Parathyroid adenoma (tissue), 2 donors: ENCODE measurements around the gene TTN.
A peak's percentile ranks its signal among the peaks of the same experiment; 100 is the strongest.

ENCODE experiments used
- H2AFZ ChIP-seq: fragments of 300-600 bp; sonication (generic); one replicate; pipeline ENCODE4 v1.7.0; 2017; ENCODE audit warnings: antibody characterized with exemption, mild to moderate bottlenecking
- H3K27ac ChIP-seq: fragments of 300-600 bp; sonication (generic); one replicate; pipeline ENCODE4 v1.7.0; 2017
- H3K27me3 ChIP-seq: fragments of 300-600 bp; sonication (generic); one replicate; pipeline ENCODE4 v1.7.0; 2017; ENCODE audit warnings: low read length; ENCODE audit not compliant: control insufficient read depth, insufficient read depth
- H3K36me3 ChIP-seq: fragments of 300-600 bp; sonication (generic); one replicate; pipeline ENCODE4 v1.7.0; 2017; ENCODE audit warnings: low read length; ENCODE audit not compliant: control insufficient read depth, insufficient read depth
- H3K4me1 ChIP-seq: fragments of 300-600 bp; sonication (generic); one replicate; pipeline ENCODE4 v1.7.0; 2017; ENCODE audit warnings: control low read depth
- H3K4me2 ChIP-seq: fragments of 300-600 bp; sonication (generic); one replicate; pipeline ENCODE4 v1.7.0; 2017; ENCODE audit warnings: low read length
- H3K4me3 ChIP-seq: fragments of 300-600 bp; sonication (generic); one replicate; pipeline ENCODE4 v1.7.0; 2017; ENCODE audit warnings: low read depth, low read length
- H3K79me2 ChIP-seq: fragments of 300-600 bp; sonication (generic); one replicate; pipeline ENCODE4 v1.7.0; 2017; ENCODE audit warnings: control low read depth
- H3K9ac ChIP-seq: fragments of 300-600 bp; sonication (generic); one replicate; pipeline ENCODE4 v1.7.0; 2017; ENCODE audit warnings: mild to moderate bottlenecking
- H3K9me3 ChIP-seq: fragments of 300-600 bp; sonication (generic); one replicate; pipeline ENCODE4 v1.7.0; 2017; ENCODE audit warnings: low read length; ENCODE audit not compliant: control insufficient read depth
- TF ChIP-seq, protein P1 (sequence below): fragments of 300-600 bp; sonication (generic); IDR thresholded peaks from one replicate; pipeline ENCODE4 v1.7.0; 2017; ENCODE audit warnings: antibody characterized with exemption, mild to moderate bottlenecking
- donor health status: primary hyperparathyroidism.

The TTN gene

DNA sequence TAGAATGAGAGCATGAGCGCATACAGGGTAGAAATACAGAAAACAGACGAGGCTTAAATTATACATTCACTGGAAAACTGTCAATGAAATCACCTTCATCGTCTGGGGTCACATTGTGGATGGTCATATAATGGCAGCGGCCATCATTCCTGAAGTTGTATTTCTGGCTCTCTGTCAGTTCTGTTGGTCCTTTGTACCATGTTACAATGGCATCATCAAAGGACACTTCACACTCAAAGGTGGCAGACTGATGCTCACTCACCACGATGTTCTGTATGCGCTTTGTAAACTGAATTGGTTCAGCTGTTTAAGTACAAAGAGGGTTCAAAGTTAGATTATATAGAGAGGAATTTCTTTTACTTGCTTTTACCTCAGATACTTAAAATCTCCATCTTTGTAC is 104.9 kb downstream of the TTN start:
- H3K4me1 ChIP-seq = no peaks in the 10 kb centered on the region
- H3K9ac ChIP-seq = no peak overlapping the region
- no peaks in the 10 kb centered on the region for H3K36me3 ChIP-seq
- no peaks in the 10 kb centered on the region for H3K79me2 ChIP-seq
- no peak overlapping the region for H3K27ac ChIP-seq
- no peaks in the 10 kb centered on the region for H3K9me3 ChIP-seq
- no peak overlapping the region for H3K4me2 ChIP-seq
- TF ChIP-seq, protein P1, sequence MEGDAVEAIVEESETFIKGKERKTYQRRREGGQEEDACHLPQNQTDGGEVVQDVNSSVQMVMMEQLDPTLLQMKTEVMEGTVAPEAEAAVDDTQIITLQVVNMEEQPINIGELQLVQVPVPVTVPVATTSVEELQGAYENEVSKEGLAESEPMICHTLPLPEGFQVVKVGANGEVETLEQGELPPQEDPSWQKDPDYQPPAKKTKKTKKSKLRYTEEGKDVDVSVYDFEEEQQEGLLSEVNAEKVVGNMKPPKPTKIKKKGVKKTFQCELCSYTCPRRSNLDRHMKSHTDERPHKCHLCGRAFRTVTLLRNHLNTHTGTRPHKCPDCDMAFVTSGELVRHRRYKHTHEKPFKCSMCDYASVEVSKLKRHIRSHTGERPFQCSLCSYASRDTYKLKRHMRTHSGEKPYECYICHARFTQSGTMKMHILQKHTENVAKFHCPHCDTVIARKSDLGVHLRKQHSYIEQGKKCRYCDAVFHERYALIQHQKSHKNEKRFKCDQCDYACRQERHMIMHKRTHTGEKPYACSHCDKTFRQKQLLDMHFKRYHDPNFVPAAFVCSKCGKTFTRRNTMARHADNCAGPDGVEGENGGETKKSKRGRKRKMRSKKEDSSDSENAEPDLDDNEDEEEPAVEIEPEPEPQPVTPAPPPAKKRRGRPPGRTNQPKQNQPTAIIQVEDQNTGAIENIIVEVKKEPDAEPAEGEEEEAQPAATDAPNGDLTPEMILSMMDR = no peak
- no peak overlapping the region for H3K4me3 ChIP-seq
- no peak overlapping the region for H2AFZ ChIP-seq
- no peaks in the 10 kb centered on the region for H3K27me3 ChIP-seq

DNA sequence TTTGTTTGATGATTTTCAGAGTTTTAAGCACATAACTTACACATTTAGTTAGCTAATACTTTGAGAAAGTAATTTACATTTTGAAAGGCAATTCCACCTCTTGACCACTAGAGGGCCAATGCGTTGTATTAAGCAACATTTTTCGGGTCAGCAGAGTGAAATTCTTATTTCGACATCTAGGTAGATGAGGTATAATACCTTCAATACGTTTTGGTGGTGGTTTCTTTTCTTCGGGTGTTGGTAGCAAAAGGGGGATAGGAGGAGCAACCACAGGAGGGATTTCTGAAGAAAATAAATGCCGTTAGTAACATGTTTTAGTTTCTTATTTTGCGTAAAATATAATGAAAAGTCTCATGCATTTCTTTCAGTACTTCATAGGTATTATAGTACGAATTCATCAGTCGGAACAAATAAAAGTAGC is 106.3 kb downstream of the TTN start:
- H3K9ac ChIP-seq = no peak overlapping the region
- no peak overlapping the region for H3K27ac ChIP-seq
- TF ChIP-seq, protein P1 = peak; percentile 42
- no peak overlapping the region for H3K4me3 ChIP-seq
- no peaks in the 10 kb centered on the region for H3K27me3 ChIP-seq
- H2AFZ ChIP-seq = no peak overlapping the region
- H3K9me3 ChIP-seq = no peaks in the 10 kb centered on the region
- H3K4me2 ChIP-seq = no peak overlapping the region
- no peaks in the 10 kb centered on the region for H3K4me1 ChIP-seq
- H3K36me3 ChIP-seq = no peaks in the 10 kb centered on the region
- no peaks in the 10 kb centered on the region for H3K79me2 ChIP-seq

DNA sequence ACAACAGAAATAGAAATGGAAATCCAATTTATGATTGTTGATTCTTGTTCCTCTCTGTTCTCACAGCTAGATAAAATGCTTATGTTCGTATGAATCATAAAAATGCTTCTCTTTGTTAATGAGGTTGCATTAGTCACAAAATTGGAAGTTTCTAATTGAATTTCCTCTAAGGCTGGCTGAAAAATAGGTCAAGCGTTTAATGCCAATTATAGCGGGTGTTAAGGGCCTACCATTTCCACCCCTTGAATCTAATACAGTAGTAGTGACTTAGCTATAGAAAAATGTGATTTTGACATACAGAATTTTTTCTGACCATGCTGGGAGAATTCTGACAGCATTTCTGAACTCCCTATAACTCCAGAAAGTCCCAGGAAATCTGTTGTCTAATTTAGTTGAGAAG is 107.1 kb downstream of the TTN start:
- Histone ChIP-seq H3K9me3 (no peaks in the 10 kb centered on the region), H3K4me1 (no peaks in the 10 kb centered on the region), H3K79me2 (no peaks in the 10 kb centered on the region), H3K4me2 (no peak overlapping the region), H2AFZ (no peak overlapping the region), H3K4me3 (no peak overlapping the region), H3K27ac (no peak overlapping the region), H3K36me3 (no peaks in the 10 kb centered on the region), H3K27me3 (no peaks in the 10 kb centered on the region), H3K9ac (no peak overlapping the region)
- TF ChIP-seq, protein P1 = no peak

DNA sequence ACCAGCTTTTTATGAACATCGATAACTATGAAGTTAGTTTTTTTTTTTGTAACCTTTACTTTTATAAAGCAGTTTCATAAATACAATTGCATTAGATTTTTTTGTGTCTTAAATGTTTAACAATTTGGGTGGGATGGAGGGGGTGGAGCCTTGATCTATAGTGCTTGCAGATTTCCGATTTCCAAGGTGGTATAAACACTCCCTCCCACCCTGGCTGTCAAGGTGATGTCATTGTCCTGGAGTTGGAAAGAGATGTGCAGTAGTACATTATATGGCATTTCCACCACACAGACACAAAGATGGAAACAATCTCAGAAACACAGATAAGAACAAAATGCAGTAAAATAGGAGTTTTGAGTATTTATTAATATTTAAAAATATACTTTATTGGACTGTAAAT is 114.4 kb downstream of the TTN start:
- Histone ChIP-seq H3K4me2 (no peak overlapping the region), H3K27me3 (no peaks in the 10 kb centered on the region), H3K9ac (no peak overlapping the region), H3K79me2 (no peaks in the 10 kb centered on the region), H3K27ac (no peak overlapping the region), H3K4me3 (no peak overlapping the region), H3K9me3 (no peaks in the 10 kb centered on the region), H3K36me3 (no peaks in the 10 kb centered on the region), H2AFZ (no peak overlapping the region), H3K4me1 (no peaks in the 10 kb centered on the region)
- TF ChIP-seq, protein P1 = no peak

DNA sequence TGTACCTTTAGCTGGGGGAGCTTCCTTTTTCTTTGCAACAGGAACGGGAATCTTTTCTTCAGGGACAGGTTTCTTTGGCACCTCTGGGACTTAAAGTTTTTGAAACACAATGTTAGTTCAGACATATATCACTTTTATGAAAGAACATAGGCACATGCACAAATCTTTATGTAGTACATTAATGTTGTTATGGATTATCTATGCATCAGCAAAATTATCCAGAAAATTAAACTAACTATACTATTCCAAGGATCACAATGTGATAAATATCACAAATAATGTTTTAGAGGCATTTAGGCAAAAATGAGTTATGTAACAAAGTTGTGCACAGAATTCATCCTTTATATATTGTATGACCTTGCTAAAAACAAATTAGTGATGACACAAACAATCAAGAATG is 117.4 kb downstream of the TTN start:
- H3K27me3 ChIP-seq = no peaks in the 10 kb centered on the region
- H3K4me3 ChIP-seq = no peak overlapping the region
- H2AFZ ChIP-seq = no peak overlapping the region
- H3K36me3 ChIP-seq = no peaks in the 10 kb centered on the region
- no peaks in the 10 kb centered on the region for H3K4me1 ChIP-seq
- TF ChIP-seq, protein P1 = no peak
- no peaks in the 10 kb centered on the region for H3K9me3 ChIP-seq
- no peak overlapping the region for H3K27ac ChIP-seq
- no peak overlapping the region for H3K9ac ChIP-seq
- no peaks in the 10 kb centered on the region for H3K79me2 ChIP-seq
- no peak overlapping the region for H3K4me2 ChIP-seq
